Cerebellar nuclear complex (tissue), 1 donor: ENCODE data around the gene MYOCOS.
"Not testable (repeated sequence)": the region's sequence is repeated elsewhere in the genome, so short reads cannot be mapped to it uniquely, and the experiment has no call there.

ENCODE experiments used
- DNase-seq, 2 experiments: peaks; one replicate each; lab custom pipeline; 2025; lab: John Stamatoyannopoulos, UW

MYOCOS gene

GRCh38 chr1:171625225-171625624 is 3.2 kb downstream of the MYOCOS start:
- DNase-seq = no peak

DNA sequence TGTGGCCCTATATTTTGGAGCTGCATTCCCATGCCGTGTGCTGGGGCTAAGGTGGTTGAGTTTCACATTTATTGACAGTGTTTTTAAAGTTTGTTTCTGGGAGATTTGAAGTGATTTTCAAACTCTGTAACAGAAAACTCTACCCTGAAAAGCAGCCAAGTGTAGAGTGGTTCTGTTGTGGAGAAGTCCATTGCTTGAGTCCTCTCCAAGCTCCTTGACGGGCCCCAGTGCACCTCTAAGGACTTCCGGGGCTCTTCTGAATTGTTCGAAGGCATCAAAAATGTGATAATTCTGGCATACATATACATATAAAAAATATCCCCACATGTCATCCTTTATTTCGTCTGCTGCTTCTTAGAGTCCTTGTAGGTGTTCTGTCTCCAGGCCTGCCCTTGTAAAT is 5.0 kb downstream of the MYOCOS start:
- no peak for DNase-seq

GRCh38 chr1:171628225-171628624 is 6.2 kb downstream of the MYOCOS start:
- DNase-seq = no peak

DNA sequence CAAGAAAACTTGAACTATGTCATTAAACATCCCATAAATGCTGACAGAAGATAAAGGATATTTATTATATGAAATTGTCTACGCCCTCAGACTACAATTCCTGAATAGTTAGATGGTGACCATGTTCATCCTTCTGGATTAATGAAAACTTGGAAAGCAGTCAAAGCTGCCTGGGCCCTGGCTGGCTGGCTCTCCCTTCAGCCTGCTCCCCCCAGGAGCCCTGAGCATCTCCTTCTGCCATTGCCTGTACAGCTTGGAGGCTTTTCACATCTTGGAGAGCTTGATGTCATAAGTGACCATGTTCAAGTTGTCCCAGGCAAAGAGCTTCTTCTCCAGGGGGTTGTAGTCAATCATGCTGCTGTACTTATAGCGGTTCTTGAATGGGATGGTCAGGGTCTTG is 13.6 kb downstream of the MYOCOS start:
- peak in 1 of 2 experiments; percentile 27 for DNase-seq

DNA sequence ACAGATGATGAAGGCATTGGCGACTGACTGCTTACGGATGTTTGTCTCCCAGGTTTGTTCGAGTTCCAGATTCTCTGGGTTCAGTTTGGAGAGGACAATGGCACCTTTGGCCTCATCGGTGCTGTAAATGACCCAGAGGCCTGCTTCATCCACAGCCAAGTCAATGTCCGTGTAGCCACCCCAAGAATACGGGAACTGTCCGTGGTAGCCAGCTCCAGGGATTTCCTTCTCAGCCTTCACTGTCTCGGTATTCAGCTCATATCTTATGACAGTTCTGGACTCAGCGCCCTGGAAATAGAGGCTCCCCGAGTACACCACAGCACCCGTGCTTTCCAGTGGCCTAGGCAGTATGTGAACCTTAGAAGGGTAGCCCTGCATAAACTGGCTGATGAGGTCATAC is 14.1 kb downstream of the MYOCOS start:
- no peak for DNase-seq

GRCh38 chr1:171637928-171638576 is 16.0 kb downstream of the MYOCOS start:
- DNase-seq = no peak

DNA sequence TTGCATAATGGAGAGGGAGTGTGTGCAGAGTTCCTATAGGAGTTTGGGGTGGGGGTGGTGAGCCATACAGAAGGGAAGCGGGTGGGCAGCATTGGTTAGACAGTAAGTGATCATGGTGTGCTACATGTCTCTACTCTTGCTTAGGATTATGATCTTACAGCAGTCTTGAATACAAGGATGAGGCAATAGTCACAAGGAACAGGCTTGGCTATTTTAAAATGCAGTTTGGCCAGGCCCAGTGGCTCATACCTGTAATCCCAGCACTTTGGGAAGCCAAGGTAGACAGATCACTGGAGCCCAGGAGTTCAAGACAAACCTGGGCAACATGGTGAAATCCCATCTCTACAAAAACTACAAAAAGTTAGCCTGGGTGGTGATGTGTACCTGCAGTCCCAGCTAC is 18.2 kb downstream of the MYOCOS start:
- DNase-seq = no peak

DNA sequence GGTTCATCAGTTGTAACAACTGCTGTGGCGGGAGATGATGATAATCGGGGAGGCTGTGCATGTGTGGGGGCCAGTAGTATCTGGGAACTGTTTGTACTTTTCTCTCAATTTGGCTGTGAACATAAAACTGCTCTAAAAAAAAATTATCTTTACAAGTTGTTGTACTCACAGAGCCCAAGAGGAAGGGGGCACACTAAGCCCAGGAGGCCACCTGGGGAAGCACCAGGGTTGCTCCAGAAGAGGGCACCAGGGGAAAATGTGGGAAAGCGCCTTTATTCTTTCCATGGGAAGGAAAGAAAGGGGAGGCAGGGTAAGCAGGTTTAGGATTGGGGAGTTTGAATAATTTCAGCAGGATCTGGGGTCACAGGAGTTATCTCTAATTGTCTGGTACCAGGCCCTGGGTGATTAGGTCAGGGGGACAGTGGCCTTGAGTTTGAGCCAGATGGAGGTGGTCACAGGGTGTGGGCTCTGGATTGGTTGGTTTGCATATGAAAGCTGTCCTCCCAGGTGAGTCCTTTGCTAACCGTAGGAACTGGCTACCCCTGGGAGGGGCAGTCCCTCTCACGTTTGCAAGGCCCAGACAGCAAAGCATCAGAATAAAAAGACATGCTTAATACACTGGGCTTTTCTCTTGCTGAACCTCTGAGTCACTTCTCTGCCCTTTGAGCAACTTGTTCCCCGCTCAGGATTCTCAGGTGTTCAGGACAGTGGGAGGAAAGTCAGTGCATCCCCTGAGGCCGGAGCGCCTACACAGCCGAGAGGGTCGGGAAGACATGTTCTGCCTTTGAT is 19.2 kb downstream of the MYOCOS start:
- no peak for DNase-seq

DNA sequence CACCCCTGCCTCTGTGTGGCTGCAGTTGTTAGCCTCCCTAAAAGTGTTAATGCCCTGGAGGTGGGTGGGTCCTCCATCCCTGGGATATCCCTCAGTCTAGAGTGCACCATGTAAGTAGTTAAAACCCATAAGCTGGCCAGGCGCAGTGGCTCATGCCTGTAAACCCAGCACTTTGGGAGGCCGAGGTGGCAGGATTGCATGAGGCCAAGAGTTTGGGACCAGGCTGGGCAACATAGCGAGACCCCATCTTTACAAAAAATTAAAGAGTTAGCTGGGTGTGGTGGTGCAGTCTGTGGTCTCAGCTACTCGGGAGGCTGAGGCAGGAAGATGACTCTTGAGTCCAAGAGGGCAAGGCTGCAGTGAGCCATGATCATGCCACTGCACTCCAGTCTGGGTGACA is 20.2 kb downstream of the MYOCOS start:
- DNase-seq = no peak

GRCh38 chr1:171643156-171643555 is 21.1 kb downstream of the MYOCOS start:
- peak in 1 of 2 experiments; percentile 42 for DNase-seq

GRCh38 chr1:171644805-171645483 is 22.9 kb downstream of the MYOCOS start:
- DNase-seq = peak in 1 of 2 experiments; percentile 69

- peak; percentile 95 to 98 for DNase-seq
These were observed 23.7 kb downstream of the MYOCOS start for GRCh38 chr1:171645553-171646248.

DNA sequence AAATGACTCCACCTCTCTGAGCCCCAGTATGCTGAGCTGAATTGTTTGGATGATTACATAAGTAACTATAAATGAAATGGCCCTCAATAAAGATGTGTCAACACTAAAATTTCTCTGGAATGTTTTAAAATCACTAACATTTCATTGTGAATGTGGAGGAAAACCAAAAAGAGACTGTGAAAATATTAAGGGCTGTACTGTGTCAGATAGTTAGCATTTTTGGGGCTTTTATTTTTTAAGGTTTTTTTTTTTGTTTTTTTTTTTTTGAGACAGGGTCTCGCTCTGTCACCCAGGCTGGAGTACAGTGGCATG is 24.2 kb downstream of the MYOCOS start:
- no peak for DNase-seq

- no peak for DNase-seq
These were observed 30.3 kb downstream of the MYOCOS start, which contains the start of gene MYOC for GRCh38 chr1:171652234-171652822. Gene MYOC, minus strand, starts transcription at chr1:171652688. Its CDS starts 77 bp downstream, at chr1:171652611.

- DNase-seq = no peak
These were observed 31.8 kb downstream of the MYOCOS start for GRCh38 chr1:171653796-171654195.

DNA sequence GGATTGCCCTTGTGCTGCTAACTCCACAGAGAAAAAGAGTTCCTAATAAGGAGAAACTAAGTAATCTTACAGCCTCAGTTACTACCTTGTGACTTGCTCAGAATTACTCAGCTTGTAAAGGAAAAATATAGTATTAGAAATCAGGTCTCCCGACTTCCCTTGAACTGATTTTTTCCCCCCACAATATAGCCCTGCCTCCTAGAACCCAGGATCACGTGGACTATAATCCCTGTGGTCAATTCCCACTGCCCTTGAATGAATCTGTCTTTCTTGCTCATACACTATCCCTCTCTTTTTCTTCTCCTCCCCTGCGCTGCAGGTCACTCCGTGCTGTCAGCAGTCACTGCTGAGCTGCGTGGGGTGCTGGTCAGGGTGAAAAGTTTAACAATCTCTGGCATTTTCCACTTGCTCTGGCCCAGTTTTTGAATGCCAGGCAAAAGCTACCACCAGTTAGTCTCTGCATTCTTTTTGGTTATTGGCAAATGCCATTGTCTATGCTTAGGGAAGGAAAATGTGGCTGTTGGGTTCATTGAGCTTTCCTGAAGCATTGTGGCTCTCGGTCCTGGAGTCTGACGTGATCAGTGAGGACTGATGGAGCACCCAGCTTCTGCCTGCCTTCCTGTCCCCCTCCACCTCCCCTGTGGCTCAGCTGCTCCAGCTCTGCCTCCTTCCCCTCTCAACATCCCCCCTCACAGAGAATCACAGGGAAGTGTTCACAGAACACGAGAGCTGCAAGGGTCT is 32.3 kb downstream of the MYOCOS start:
- no peak for DNase-seq

GRCh38 chr1:171654942-171655745 is 33.1 kb downstream of the MYOCOS start:
- DNase-seq = no peak

DNA sequence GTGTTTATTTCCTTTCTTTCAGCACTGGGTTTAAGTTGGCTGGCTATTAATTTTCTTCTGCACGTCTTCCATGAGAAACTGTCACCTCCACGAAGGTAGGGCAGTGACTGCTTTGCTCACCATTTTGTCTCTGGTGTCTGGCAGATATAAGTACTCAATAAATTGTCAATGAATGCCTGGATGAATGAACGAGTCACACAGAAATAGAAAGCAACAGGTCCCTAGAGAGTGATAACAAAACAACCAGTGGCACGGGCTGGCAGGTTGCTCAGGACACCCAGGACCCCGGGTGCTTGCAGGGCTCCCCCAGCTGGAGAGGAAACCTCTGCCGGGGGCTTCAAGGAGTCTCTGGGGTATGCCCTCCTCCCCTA is 33.7 kb downstream of the MYOCOS start:
- no peak for DNase-seq

GRCh38 chr1:171656206-171656605 is 34.2 kb downstream of the MYOCOS start:
- DNase-seq = not testable (repeated sequence)

GRCh38 chr1:171661076-171661650 is 39.1 kb downstream of the MYOCOS start:
- DNase-seq = no peak
